ENCODE results near the gene EFNA5.

The EFNA5 gene

GRCh38 chr5:107464416-107464815 lies 206.3 kb downstream of the EFNA5 start:
- no peaks in the 10 kb centered on the region for H4K20me1 ChIP-seq (ENCODE audit: insufficient read depth)
- no peak overlapping the region for H3K27ac ChIP-seq
- TF ChIP-seq CTCF (conservative IDR thresholded peaks at IDR 0.05; ENCODE audit: low read depth, low read length): no peak
- H3K9ac ChIP-seq: no peak overlapping the region
- H3K27me3 ChIP-seq (ENCODE audit: insufficient read depth, low read depth): no peaks in the 10 kb centered on the region
- no peak overlapping the region for H3K4me3 ChIP-seq (IDR thresholded peaks at IDR 0.05; ENCODE audit: insufficient read depth, low read depth, low read length)
- H3K79me2 ChIP-seq (ENCODE audit: insufficient read depth, low read depth): no peaks in the 10 kb centered on the region
- H3K4me2 ChIP-seq: no peak overlapping the region
- no peaks in the 10 kb centered on the region for H3K36me3 ChIP-seq (ENCODE audit: insufficient read depth)
- H2AFZ ChIP-seq (ENCODE audit: low read depth): no peak overlapping the region
- no peaks in the 10 kb centered on the region for H3K4me1 ChIP-seq (ENCODE audit: low read depth, poor library complexity, severe bottlenecking)

GRCh38 chr5:107463731-107464130 lies 207.0 kb downstream of the EFNA5 start:
- H4K20me1 ChIP-seq (ENCODE audit: insufficient read depth): no peaks in the 10 kb centered on the region
- H3K36me3 ChIP-seq (ENCODE audit: insufficient read depth): no peaks in the 10 kb centered on the region
- H3K4me1 ChIP-seq (ENCODE audit: low read depth, poor library complexity, severe bottlenecking): no peaks in the 10 kb centered on the region
- TF ChIP-seq CTCF (conservative IDR thresholded peaks at IDR 0.05; ENCODE audit: low read depth, low read length): no peak
- H2AFZ ChIP-seq (ENCODE audit: low read depth): no peak overlapping the region
- no peak overlapping the region for H3K4me2 ChIP-seq
- H3K9ac ChIP-seq: no peak overlapping the region
- no peaks in the 10 kb centered on the region for H3K79me2 ChIP-seq (ENCODE audit: insufficient read depth, low read depth)
- no peak overlapping the region for H3K27ac ChIP-seq
- H3K4me3 ChIP-seq (IDR thresholded peaks at IDR 0.05; ENCODE audit: insufficient read depth, low read depth, low read length): no peak overlapping the region
- H3K27me3 ChIP-seq (ENCODE audit: insufficient read depth, low read depth): no peaks in the 10 kb centered on the region

- Histone ChIP-seq H3K27ac (no peak overlapping the region), H3K4me3 (IDR thresholded peaks at IDR 0.05; ENCODE audit: insufficient read depth, low read depth, low read length) (no peak overlapping the region)
Observed at GRCh38 chr5:107461770-107462169, 209.0 kb downstream of the EFNA5 start.

GRCh38 chr5:107460789-107461188 lies 209.9 kb downstream of the EFNA5 start:
- Histone ChIP-seq H3K4me3 (IDR thresholded peaks at IDR 0.05; ENCODE audit: insufficient read depth, low read depth, low read length) (no peak overlapping the region), H3K27ac (no peak overlapping the region), H3K4me1 (ENCODE audit: low read depth, poor library complexity, severe bottlenecking) (no peaks in the 10 kb centered on the region), H4K20me1 (ENCODE audit: insufficient read depth) (no peaks in the 10 kb centered on the region), H3K9ac (no peak overlapping the region), H3K36me3 (ENCODE audit: insufficient read depth) (no peaks in the 10 kb centered on the region), H2AFZ (ENCODE audit: low read depth) (no peak overlapping the region), H3K79me2 (ENCODE audit: insufficient read depth, low read depth) (no peaks in the 10 kb centered on the region), H3K27me3 (ENCODE audit: insufficient read depth, low read depth) (no peaks in the 10 kb centered on the region), H3K4me2 (no peak overlapping the region)
- TF ChIP-seq CTCF (conservative IDR thresholded peaks at IDR 0.05; ENCODE audit: low read depth, low read length): no peak

More at GRCh38 chr5:107461770-107462169, 209.0 kb downstream of the EFNA5 start:
- H3K36me3 ChIP-seq (ENCODE audit: insufficient read depth): no peaks in the 10 kb centered on the region
- H3K4me1 ChIP-seq (ENCODE audit: low read depth, poor library complexity, severe bottlenecking): no peaks in the 10 kb centered on the region
- no peak overlapping the region for H3K9ac ChIP-seq
- TF ChIP-seq CTCF (conservative IDR thresholded peaks at IDR 0.05; ENCODE audit: low read depth, low read length): no peak
- no peaks in the 10 kb centered on the region for H3K27me3 ChIP-seq (ENCODE audit: insufficient read depth, low read depth)
- H4K20me1 ChIP-seq (ENCODE audit: insufficient read depth): no peaks in the 10 kb centered on the region
- no peak overlapping the region for H3K4me2 ChIP-seq
- H2AFZ ChIP-seq (ENCODE audit: low read depth): no peak overlapping the region
- H3K79me2 ChIP-seq (ENCODE audit: insufficient read depth, low read depth): no peaks in the 10 kb centered on the region
